Neural crest cell (in vitro differentiated cells): ENCODE results near the gene ZDHHC11. TPM values are rescaled to one million over a fixed set of nuclear protein-coding genes. Genes with fewer than 3 reads are reported as not detected.
"Not testable (repeated sequence)": the region's sequence is repeated elsewhere in the genome, so short reads cannot be mapped to it uniquely, and the experiment has no call there.

Source experiments
- DNase-seq: peaks from one replicate; pipeline ENCODE4 v3.0.0; 2021; ENCODE audit warnings: low read depth, mixed read lengths, low spot score
- H3K27ac Mint-ChIP-seq: one replicate; pipeline ENCODE4 v1.8.0; 2021; ENCODE audit warnings: mild to moderate bottlenecking, mixed read lengths; ENCODE audit not compliant: unreplicated experiment
- H3K27me3 Mint-ChIP-seq: 2 replicates; pipeline ENCODE4 v1.8.0; 2021; ENCODE audit warnings: low read depth, mild to moderate bottlenecking, mixed read lengths
- H3K36me3 Mint-ChIP-seq: 2 replicates; pipeline ENCODE4 v1.8.0; 2021; ENCODE audit warnings: low read depth, mild to moderate bottlenecking, mixed read lengths
- H3K4me1 Mint-ChIP-seq: 2 replicates; pipeline ENCODE4 v1.8.0; 2021; ENCODE audit warnings: mixed read lengths
- H3K4me3 Mint-ChIP-seq: one replicate; pipeline ENCODE4 v1.8.0; 2021; ENCODE audit warnings: mild to moderate bottlenecking, mixed read lengths
- H3K9me3 Mint-ChIP-seq: 2 replicates; pipeline ENCODE4 v1.8.0; 2021; ENCODE audit warnings: mixed read lengths
- total RNA-seq: library from RNA; stranded (reverse); gene quantifications from 2 replicates; pipeline ENCODE4 v1.2.1, GENCODE V29; 2021
- TF ChIP-seq, protein P1 (sequence below): fragments of 200-600 bp; sonication (generic); conservative IDR thresholded peaks from 2 replicates; pipeline ENCODE4 v1.5.0; 2021; ENCODE audit warnings: antibody characterized with exemption, mild to moderate bottlenecking

ZDHHC11 gene
- total RNA-seq, 1 donor from 2014 or later = 17.2 TPM

GRCh38 chr5:765948-766631, 84.7 kb downstream of the ZDHHC11 start:
- Mint-ChIP-seq H3K27ac (no peak overlapping the region), H3K4me1 (no peaks in the 10 kb centered on the region), H3K27me3 (no peaks in the 10 kb centered on the region), H3K36me3 (no peaks in the 10 kb centered on the region), H3K4me3 (no peak overlapping the region), H3K9me3 (no peaks in the 10 kb centered on the region)
- TF ChIP-seq, protein P1, sequence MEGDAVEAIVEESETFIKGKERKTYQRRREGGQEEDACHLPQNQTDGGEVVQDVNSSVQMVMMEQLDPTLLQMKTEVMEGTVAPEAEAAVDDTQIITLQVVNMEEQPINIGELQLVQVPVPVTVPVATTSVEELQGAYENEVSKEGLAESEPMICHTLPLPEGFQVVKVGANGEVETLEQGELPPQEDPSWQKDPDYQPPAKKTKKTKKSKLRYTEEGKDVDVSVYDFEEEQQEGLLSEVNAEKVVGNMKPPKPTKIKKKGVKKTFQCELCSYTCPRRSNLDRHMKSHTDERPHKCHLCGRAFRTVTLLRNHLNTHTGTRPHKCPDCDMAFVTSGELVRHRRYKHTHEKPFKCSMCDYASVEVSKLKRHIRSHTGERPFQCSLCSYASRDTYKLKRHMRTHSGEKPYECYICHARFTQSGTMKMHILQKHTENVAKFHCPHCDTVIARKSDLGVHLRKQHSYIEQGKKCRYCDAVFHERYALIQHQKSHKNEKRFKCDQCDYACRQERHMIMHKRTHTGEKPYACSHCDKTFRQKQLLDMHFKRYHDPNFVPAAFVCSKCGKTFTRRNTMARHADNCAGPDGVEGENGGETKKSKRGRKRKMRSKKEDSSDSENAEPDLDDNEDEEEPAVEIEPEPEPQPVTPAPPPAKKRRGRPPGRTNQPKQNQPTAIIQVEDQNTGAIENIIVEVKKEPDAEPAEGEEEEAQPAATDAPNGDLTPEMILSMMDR = no peak
- DNase-seq = no peak

DNA sequence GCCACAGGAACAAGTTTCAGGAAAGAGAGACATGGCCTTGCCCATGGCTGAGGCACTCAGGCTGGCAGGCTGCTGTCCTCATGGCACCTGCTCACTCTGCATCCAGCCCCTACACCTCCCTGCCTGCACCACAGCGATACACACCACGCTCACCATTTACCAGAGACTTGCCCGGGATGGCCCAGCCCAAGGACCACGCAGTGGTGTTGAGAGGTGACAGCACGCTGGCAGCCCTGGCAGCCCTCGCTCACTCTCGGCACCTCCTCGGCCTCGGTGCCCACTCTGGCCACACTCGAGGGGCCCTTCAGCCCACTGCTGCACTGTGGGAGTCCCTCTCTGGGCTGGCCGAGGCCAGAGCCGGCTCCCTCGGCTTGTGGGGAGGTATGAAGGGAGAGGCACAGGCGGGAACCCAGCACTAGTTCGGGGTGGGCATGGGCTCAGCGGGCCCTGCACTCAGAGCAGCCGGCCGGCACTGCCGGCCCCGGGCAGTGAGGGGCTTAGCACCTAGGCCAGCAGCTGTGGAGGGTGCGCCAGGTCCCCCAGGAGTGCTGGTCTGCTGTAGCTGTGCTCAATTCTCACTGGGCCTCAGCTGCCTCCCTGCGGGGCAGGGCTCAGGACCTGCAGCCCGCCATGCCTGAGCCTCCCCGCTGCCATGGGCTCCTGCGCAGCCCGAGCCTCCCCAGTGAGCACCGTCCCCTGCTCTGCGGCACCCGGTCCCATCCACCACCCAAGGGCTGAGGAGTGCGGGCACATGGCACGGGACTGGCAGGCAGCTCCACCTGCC, 86.6 kb downstream of the ZDHHC11 start:
- DNase-seq = no peak

GRCh38 chr5:763397-763796, 87.4 kb downstream of the ZDHHC11 start:
- TF ChIP-seq, protein P1 = no peak
- H3K4me1 Mint-ChIP-seq = peaks cover 12% of the 10 kb centered on the region
- H3K9me3 Mint-ChIP-seq = no peaks in the 10 kb centered on the region
- H3K27me3 Mint-ChIP-seq = no peaks in the 10 kb centered on the region
- no peak for DNase-seq
- no peaks in the 10 kb centered on the region for H3K36me3 Mint-ChIP-seq
- no peak overlapping the region for H3K4me3 Mint-ChIP-seq
- H3K27ac Mint-ChIP-seq = no peak overlapping the region

More for the DNA sequence above, 86.6 kb downstream of the ZDHHC11 start:
- Mint-ChIP-seq H3K27ac (no peak overlapping the region), H3K36me3 (no peaks in the 10 kb centered on the region), H3K4me1 (peaks cover 4% of the 10 kb centered on the region), H3K27me3 (no peaks in the 10 kb centered on the region), H3K9me3 (no peaks in the 10 kb centered on the region), H3K4me3 (no peak overlapping the region)
- TF ChIP-seq, protein P1 = no peak

- DNase-seq, H3K9me3 Mint-ChIP-seq, H3K27ac Mint-ChIP-seq, H3K36me3 Mint-ChIP-seq, H3K4me3 Mint-ChIP-seq, H3K27me3 Mint-ChIP-seq: not testable (repeated sequence)
- H3K4me1 Mint-ChIP-seq = peaks cover 16% of the 10 kb centered on the region
Measured at GRCh38 chr5:762996-763395, 87.8 kb downstream of the ZDHHC11 start.

DNA sequence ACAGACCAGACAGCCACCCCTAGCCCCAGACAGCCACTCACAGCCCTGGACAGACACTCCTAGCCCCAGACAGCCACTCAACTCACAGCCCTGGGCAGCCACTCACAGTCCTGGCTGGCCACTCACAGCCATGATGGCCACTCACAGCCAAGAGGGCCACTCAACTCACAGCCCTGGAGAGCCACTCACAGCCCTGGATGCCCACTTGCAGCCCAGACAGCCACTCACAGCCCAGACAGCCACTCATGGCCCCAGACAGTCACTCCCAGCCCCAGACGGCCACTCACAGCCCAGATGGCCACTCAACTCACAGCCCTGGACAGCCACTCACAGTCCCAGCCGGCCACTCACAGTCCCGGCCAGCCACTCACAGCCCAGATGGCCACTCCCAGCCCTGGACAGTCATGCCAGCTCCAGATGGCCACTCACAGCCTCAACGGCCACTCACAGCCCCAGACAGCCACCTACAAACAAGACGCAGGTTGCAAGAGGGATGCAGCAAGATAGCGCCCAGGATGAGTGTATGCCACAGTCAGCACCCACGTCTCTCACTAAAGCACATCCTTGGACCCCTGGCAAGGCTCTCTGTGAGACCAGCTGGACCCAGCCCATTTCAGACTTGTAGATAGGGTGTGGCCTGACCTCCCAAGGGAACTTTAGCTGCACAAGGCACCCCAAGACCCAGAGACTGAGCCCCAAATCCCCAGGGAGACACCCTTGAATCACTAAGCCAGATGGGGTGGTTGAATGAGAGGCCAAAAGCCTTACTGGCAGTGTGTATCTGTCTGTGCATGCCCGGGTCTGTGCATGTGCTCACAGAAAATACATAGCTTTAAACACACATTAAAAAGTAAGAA, 88.7 kb downstream of the ZDHHC11 start:
- peaks cover 25% of the 10 kb centered on the region for H3K4me1 Mint-ChIP-seq
- H3K4me3 Mint-ChIP-seq = no peak overlapping the region
- no peak for DNase-seq
- no peak overlapping the region for H3K27ac Mint-ChIP-seq
- no peaks in the 10 kb centered on the region for H3K27me3 Mint-ChIP-seq
- TF ChIP-seq, protein P1 = no peak
- H3K9me3 Mint-ChIP-seq = no peaks in the 10 kb centered on the region
- H3K36me3 Mint-ChIP-seq = no peaks in the 10 kb centered on the region
